Body of pancreas (tissue), 4 donors: ENCODE measurements around the gene RBP5. TPM values are rescaled to one million over a fixed set of nuclear protein-coding genes. Genes with fewer than 3 reads are reported as not detected.

Source experiments
- ATAC-seq: fragments of 150-250 bp; one replicate; pipeline ENCODE4 v1.9.1; 2016
- DNase-seq, 4 donors: peaks; one replicate each; pipeline ENCODE4 v3.0.0-alpha.2; 2019
- H3K27ac ChIP-seq, 4 donors: fragments of 200-600 bp; sonication (generic); 1 replicate in 3 of 4; 2 replicates in 1 of 4; pipeline versions ENCODE4 v1.5.1 to v1.6.1; 2016 to 2019; ENCODE audit warnings: mild to moderate bottlenecking in 1 of 4, mixed read lengths in 1 of 4, moderate library complexity in 1 of 4
- H3K27me3 ChIP-seq, 2 donors: fragments of 200-600 bp; sonication (generic); one replicate each; pipeline ENCODE4 v1.6.0; 2016; ENCODE audit warnings: mild to moderate bottlenecking in 1 of 2
- H3K36me3 ChIP-seq, 2 donors: fragments of 200-600 bp; sonication (generic); replicated peaks in 1 of 2; 2 replicates each; pipeline ENCODE4 v1.5.1; 2016; ENCODE audit warnings: low read depth in 2 of 2; ENCODE audit not compliant: insufficient read depth in 1 of 2
- H3K4me1 ChIP-seq: fragments of 200-600 bp; sonication (generic); one replicate; pipeline ENCODE4 v1.6.0; 2016
- H3K4me3 ChIP-seq, 2 donors: fragments of 200-600 bp; sonication (generic); 1 replicate in 1 of 2; 2 replicates in 1 of 2; pipeline ENCODE4 v1.5.1; 2016 to 2019
- H3K9me3 ChIP-seq, 3 donors: fragments of 200-600 bp; sonication (generic); 1 replicate in 2 of 3; 2 replicates in 1 of 3; pipeline ENCODE4 v1.5.1; 2016
- CTCF ChIP-seq, 7 experiments: fragments of 450-650 bp in 4 of 7; fragments of 200-600 bp in 3 of 7; sonication (generic) in 3 of 7; IDR thresholded peaks; one replicate each; pipeline ENCODE4 v1.5.1; 2016 to 2019; ENCODE audit warnings: antibody characterized with exemption in 7 of 7
- POLR2A ChIP-seq, 3 donors: fragments of 450-650 bp; IDR thresholded peaks; one replicate each; pipeline ENCODE4 v1.6.1; 2016; ENCODE audit warnings: antibody characterized with exemption in 3 of 3, mild to moderate bottlenecking in 2 of 3
- WGBS, 2 donors: methylation state at CpG; one replicate each; pipeline ENCODE4 v1.1.5; 2017; 5-methylcytosine and 5-hydroxymethylcytosine counted together
- intact Hi-C: fragments of 100-400 bp; cut with DNase I; formaldehyde crosslinking; loops from one replicate; pipeline ENCODE4 v1.15.1; 2023
- total RNA-seq, 2 donors: library from RNA; depleted of rRNA; stranded (reverse); fragments of >200 nt; gene quantifications; one replicate each; pipeline ENCODE4 v1.1.0, GENCODE V29; 2016

The RBP5 gene
- total RNA-seq, 2 donors from 2014 or later: 1.3 TPM; not detected in 1

- Histone ChIP-seq H3K36me3 (no peaks in the 10 kb centered on the region), H3K4me3 (no peak overlapping the region), H3K27me3 (no peaks in the 10 kb centered on the region), H3K9me3 (no peaks in the 10 kb centered on the region), H3K27ac (no peak overlapping the region), H3K4me1 (peaks cover 9% of the 10 kb centered on the region)
- ATAC-seq (no peak), DNase-seq (no peak)
- intact Hi-C loops: no loop called here
- WGBS, 2 donors: 70 to 76% methylated on average over 3 to 5 of the region's 5 CpGs
- no peak for TF ChIP-seq CTCF (IDR thresholded peaks at IDR 0.05)
- TF ChIP-seq POLR2A (IDR thresholded peaks at IDR 0.05): no peak
Measured at GRCh38 chr12:7121324-7121723, 7.4 kb downstream of the RBP5 start.

- H3K9me3 ChIP-seq: no peaks in the 10 kb centered on the region
- ATAC-seq (no peak), DNase-seq (no peak)
- intact Hi-C loops: no loop called here
- no peak overlapping the region for H3K4me3 ChIP-seq
- H3K27ac ChIP-seq: no peak overlapping the region
- H3K36me3 ChIP-seq: no peaks in the 10 kb centered on the region
- H3K4me1 ChIP-seq: peaks cover 9% of the 10 kb centered on the region
- H3K27me3 ChIP-seq: no peaks in the 10 kb centered on the region
- 74 to 75% methylated on average over 3 to 5 of the region's 5 CpGs for WGBS, 2 donors
- TF ChIP-seq POLR2A (IDR thresholded peaks at IDR 0.05): no peak
- no peak for TF ChIP-seq CTCF (IDR thresholded peaks at IDR 0.05)
Measured at GRCh38 chr12:7120166-7120565, 8.5 kb downstream of the RBP5 start.

- Histone ChIP-seq H3K4me1 (peaks cover 9% of the 10 kb centered on the region), H3K4me3 (no peak overlapping the region), H3K27ac (no peak overlapping the region), H3K27me3 (no peaks in the 10 kb centered on the region), H3K9me3 (no peaks in the 10 kb centered on the region), H3K36me3 (no peaks in the 10 kb centered on the region)
- intact Hi-C loops: loop anchor here (10.0 kb wide), 1 partner anchor 74 kb away; no protein-coding TSS in a partner anchor
- WGBS, 2 donors: 73 to 78% methylated on average over 3 of the region's 3 CpGs
- no peak for DNase-seq
- TF ChIP-seq POLR2A (IDR thresholded peaks at IDR 0.05) (no peak), CTCF (IDR thresholded peaks at IDR 0.05) (no peak)
- ATAC-seq: no peak
Measured at GRCh38 chr12:7118881-7119280, 9.8 kb downstream of the RBP5 start.

- Histone ChIP-seq H3K9me3 (no peaks in the 10 kb centered on the region), H3K4me3 (no peak overlapping the region), H3K36me3 (no peaks in the 10 kb centered on the region), H3K4me1 (peaks cover 5% of the 10 kb centered on the region), H3K27ac (no peak overlapping the region), H3K27me3 (no peaks in the 10 kb centered on the region)
- no peak for ATAC-seq
- 82% methylated on average over 3 of the region's 3 CpGs for WGBS, 2 donors
- TF ChIP-seq CTCF (IDR thresholded peaks at IDR 0.05) (no peak), POLR2A (IDR thresholded peaks at IDR 0.05) (no peak)
- DNase-seq: no peak
- intact Hi-C loops: loop anchor here (10.0 kb wide), 1 partner anchor 73 kb away; no protein-coding TSS in a partner anchor
Measured at GRCh38 chr12:7117670-7118069, 11.0 kb downstream of the RBP5 start.

GRCh38 chr12:7116916-7117315, 11.8 kb downstream of the RBP5 start:
- TF ChIP-seq CTCF (IDR thresholded peaks at IDR 0.05) (no peak), POLR2A (IDR thresholded peaks at IDR 0.05) (no peak)
- Histone ChIP-seq H3K9me3 (no peaks in the 10 kb centered on the region), H3K27ac (no peak overlapping the region), H3K36me3 (no peaks in the 10 kb centered on the region), H3K27me3 (no peaks in the 10 kb centered on the region), H3K4me1 (peaks cover 5% of the 10 kb centered on the region), H3K4me3 (no peak overlapping the region)
- ATAC-seq (no peak), DNase-seq (no peak)
- WGBS, 2 donors: 82 to 89% methylated on average over 6 to 9 of the region's 9 CpGs
- intact Hi-C loops: loop anchor here (10.0 kb wide), 1 partner anchor 72 kb away; no protein-coding TSS in a partner anchor
